B cell (primary cell): Measurements from ENCODE around the gene TMEM185A. TPM values are rescaled to one million over a fixed set of nuclear protein-coding genes. Genes with fewer than 3 reads are reported as not detected.

Source experiments
- ATAC-seq: fragments of 200-7000 bp; cut with Tn5 transposase; one replicate; pipeline ENCODE4 v1.10.0; 2021; ENCODE audit warnings: low read depth, mild to moderate bottlenecking, moderate number of reproducible peaks, moderate library complexity
- CTCF ChIA-PET: fragments of 350-600 bp; sonication (Branson Sonifier 250); formaldehyde crosslinking; loops from one replicate; lab custom pipeline; 2021; ENCODE audit warnings: antibody characterized with exemption, inconsistent platforms; lab: Charles Lee
- POLR2A ChIA-PET: fragments of 350-600 bp; sonication (Branson Sonifier 250); formaldehyde crosslinking; loops from one replicate; lab custom pipeline; 2021; ENCODE audit warnings: antibody characterized with exemption; lab: Charles Lee
- DNase-seq: peaks from one replicate; pipeline ENCODE4 v3.0.0; 2013
- H2AFZ ChIP-seq: 2 replicates; pipeline ENCODE4 v1.6.1; 2012; ENCODE audit warnings: mild to moderate bottlenecking, low read depth, low read length; ENCODE audit not compliant: insufficient read depth, poor library complexity, severe bottlenecking
- H3K27ac ChIP-seq, 2 donors: 1 replicate in 1 of 2; 2 replicates in 1 of 2; pipeline ENCODE4 v1.5.1; 2012 to 2013; ENCODE audit warnings: low read length in 2 of 2, mild to moderate bottlenecking in 2 of 2, moderate library complexity in 1 of 2
- H3K27me3 ChIP-seq, 4 experiments: fragments of 200-600 bp in 1 of 4; sonication (generic) in 1 of 4; replicated peaks in 1 of 4; 1 replicate in 2 of 4; 2 replicates in 2 of 4; pipeline versions ENCODE4 v1.6.1 to v1.7.0; 2013 to 2016; ENCODE audit warnings: low read length in 3 of 4, mild to moderate bottlenecking in 2 of 4, mixed read lengths in 1 of 4, moderate library complexity in 1 of 4; ENCODE audit not compliant: insufficient read depth in 4 of 4, control insufficient read depth in 3 of 4; ENCODE audit errors: control extremely low read depth in 1 of 4
- H3K36me3 ChIP-seq, 2 experiments: replicated peaks in 1 of 2; 1 replicate in 1 of 2; 2 replicates in 1 of 2; pipeline versions ENCODE4 v1.6.1 to v1.7.1; 2013; ENCODE audit warnings: low read length in 1 of 2; ENCODE audit not compliant: insufficient read depth in 2 of 2, control insufficient read depth in 1 of 2; ENCODE audit errors: control extremely low read depth in 1 of 2, extremely low read depth in 1 of 2
- H3K4me1 ChIP-seq, 2 donors: fragments of 200-600 bp in 1 of 2; sonication (generic) in 1 of 2; 1 replicate in 1 of 2; 2 replicates in 1 of 2; pipeline versions ENCODE4 v1.5.1 to v1.6.1; 2013 to 2017; ENCODE audit warnings: low read length in 2 of 2; ENCODE audit not compliant: control insufficient read depth in 2 of 2, insufficient read depth in 2 of 2
- H3K4me2 ChIP-seq: replicated peaks from 2 replicates; pipeline ENCODE3; 2012; ENCODE audit warnings: mild to moderate bottlenecking, low read depth, low read length; ENCODE audit not compliant: poor library complexity, severe bottlenecking
- H3K4me3 ChIP-seq, 5 experiments: fragments of 200-600 bp in 1 of 5; sonication (generic) in 1 of 5; 1 replicate in 3 of 5; 2 replicates in 2 of 5; pipeline versions ENCODE4 v1.5.1 to v1.7.0; 2011 to 2016; ENCODE audit warnings: low read length in 4 of 5, mild to moderate bottlenecking in 4 of 5, low read depth in 2 of 5, control low read depth in 1 of 5, moderate library complexity in 1 of 5; ENCODE audit not compliant: insufficient read depth in 1 of 5; ENCODE audit errors: control extremely low read depth in 1 of 5, extremely low read depth in 1 of 5
- H3K79me2 ChIP-seq: fragments of 200-600 bp; sonication (generic); one replicate; pipeline ENCODE4 v1.6.0; 2016; ENCODE audit warnings: low read length; ENCODE audit not compliant: control insufficient read depth, insufficient read depth
- H3K9ac ChIP-seq: fragments of 200-600 bp; sonication (generic); 2 replicates; pipeline ENCODE4 v1.6.1; 2017; ENCODE audit warnings: mild to moderate bottlenecking, low read length, moderate library complexity
- H3K9me3 ChIP-seq, 3 donors: one replicate each; pipeline versions ENCODE4 v1.6.1 to v1.7.1; 2013; ENCODE audit warnings: low read length in 2 of 3; ENCODE audit not compliant: control insufficient read depth in 2 of 3, insufficient read depth in 1 of 3; ENCODE audit errors: control extremely low read depth in 1 of 3
- H4K20me1 ChIP-seq: 2 replicates; pipeline ENCODE4 v1.6.0; 2012; ENCODE audit warnings: mild to moderate bottlenecking, low read length; ENCODE audit not compliant: insufficient read depth, control insufficient read depth, poor library complexity, severe bottlenecking
- H3K27ac Mint-ChIP-seq: one replicate; pipeline ENCODE4 v1.8.0; 2021; ENCODE audit warnings: mixed read lengths
- H3K27me3 Mint-ChIP-seq: one replicate; pipeline ENCODE4 v1.8.0; 2021; ENCODE audit warnings: mixed read lengths
- H3K4me1 Mint-ChIP-seq: one replicate; pipeline ENCODE4 v1.8.0; 2021; ENCODE audit warnings: mixed read lengths
- H3K4me3 Mint-ChIP-seq: one replicate; pipeline ENCODE4 v1.8.0; 2021; ENCODE audit warnings: mixed read lengths
- H3K9me3 Mint-ChIP-seq: one replicate; pipeline ENCODE4 v1.8.0; 2022; ENCODE audit warnings: mixed read lengths; ENCODE audit not compliant: insufficient read depth
- EZH2 ChIP-seq: IDR thresholded peaks from 2 replicates; pipeline ENCODE4 v1.6.1; 2012; ENCODE audit warnings: borderline replicate concordance, low read depth, mild to moderate bottlenecking, moderate library complexity, low read length; ENCODE audit not compliant: insufficient read depth, poor library complexity, severe bottlenecking
- WGBS: methylation state at CpG from one replicate; pipeline ENCODE4 v1.1.5; 2013; ENCODE audit warnings: missing lambda C conversion rate; ENCODE audit not compliant: insufficient coverage; 5-methylcytosine and 5-hydroxymethylcytosine counted together
- intact Hi-C: fragments of 100-400 bp; cut with micrococcal nuclease; formaldehyde crosslinking; loops from one replicate; pipeline ENCODE4 v1.10.0; 2022
- polyA plus RNA-seq: library from polyadenylated mRNA; depleted of rRNA; stranded (reverse); fragments of >200 nt; gene quantifications from 2 replicates; pipeline ENCODE4 v1.2.3, GENCODE V29; 2012
- total RNA-seq, 2 donors: library from RNA; stranded (reverse); fragments of 120-200 nt in 1 of 2; gene quantifications; 1 replicate in 1 of 2; 2 replicates in 1 of 2; pipeline versions ENCODE4 v1.2.3 to v1.2.4, GENCODE V29; 2013 to 2022
- TF ChIP-seq, protein P1 (sequence below): fragments of 200-600 bp; IDR thresholded peaks from one replicate; pipeline ENCODE4 v1.8.0; 2022; ENCODE audit warnings: antibody characterized with exemption, mild to moderate bottlenecking

The TMEM185A gene
- total and polyA plus RNA-seq, 2 donors (not counting 1 experiment from before 2014, with no cell fraction given) = 17.8 to 28.6 TPM

DNA sequence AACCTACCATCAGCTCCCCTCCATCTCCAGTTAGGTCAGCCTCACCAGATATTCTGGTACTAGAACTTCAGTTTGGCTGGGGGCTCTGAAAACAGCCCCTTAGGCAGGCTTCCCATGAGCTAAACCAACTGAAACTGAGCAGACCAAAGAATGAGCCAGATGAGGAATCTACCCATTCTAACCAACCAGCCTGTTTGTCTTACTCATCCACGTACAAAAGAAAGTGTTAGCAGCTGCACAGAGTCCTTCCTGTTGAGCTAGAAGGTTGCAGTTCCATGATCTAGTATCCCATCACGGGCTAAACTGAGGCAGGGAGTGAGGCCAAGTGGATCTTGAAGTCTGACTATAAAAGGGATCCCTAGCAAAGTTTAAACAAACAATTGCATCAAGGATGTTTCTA lies 61.8 kb downstream of the TMEM185A start:
- peaks cover 13% of the 10 kb centered on the region for H3K27me3 Mint-ChIP-seq
- no peaks in the 10 kb centered on the region for H3K9me3 Mint-ChIP-seq
- intact Hi-C loops = no loop called here
- H3K4me1 Mint-ChIP-seq = no peaks in the 10 kb centered on the region
- WGBS = no CpG with 5 or more reads among the region's 2 CpGs
- no peak overlapping the region for H3K27ac Mint-ChIP-seq
- ATAC-seq (no peak), DNase-seq (no peak)
- no peak overlapping the region for H2AFZ ChIP-seq
- CTCF ChIA-PET = no interaction called here
- TF ChIP-seq, protein P1, sequence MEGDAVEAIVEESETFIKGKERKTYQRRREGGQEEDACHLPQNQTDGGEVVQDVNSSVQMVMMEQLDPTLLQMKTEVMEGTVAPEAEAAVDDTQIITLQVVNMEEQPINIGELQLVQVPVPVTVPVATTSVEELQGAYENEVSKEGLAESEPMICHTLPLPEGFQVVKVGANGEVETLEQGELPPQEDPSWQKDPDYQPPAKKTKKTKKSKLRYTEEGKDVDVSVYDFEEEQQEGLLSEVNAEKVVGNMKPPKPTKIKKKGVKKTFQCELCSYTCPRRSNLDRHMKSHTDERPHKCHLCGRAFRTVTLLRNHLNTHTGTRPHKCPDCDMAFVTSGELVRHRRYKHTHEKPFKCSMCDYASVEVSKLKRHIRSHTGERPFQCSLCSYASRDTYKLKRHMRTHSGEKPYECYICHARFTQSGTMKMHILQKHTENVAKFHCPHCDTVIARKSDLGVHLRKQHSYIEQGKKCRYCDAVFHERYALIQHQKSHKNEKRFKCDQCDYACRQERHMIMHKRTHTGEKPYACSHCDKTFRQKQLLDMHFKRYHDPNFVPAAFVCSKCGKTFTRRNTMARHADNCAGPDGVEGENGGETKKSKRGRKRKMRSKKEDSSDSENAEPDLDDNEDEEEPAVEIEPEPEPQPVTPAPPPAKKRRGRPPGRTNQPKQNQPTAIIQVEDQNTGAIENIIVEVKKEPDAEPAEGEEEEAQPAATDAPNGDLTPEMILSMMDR = no peak
- TF ChIP-seq EZH2 = no peak
- H3K27ac ChIP-seq = no peak overlapping the region
- H3K4me2 ChIP-seq = no peak overlapping the region
- H3K27me3 ChIP-seq = no peaks in the 10 kb centered on the region
- H4K20me1 ChIP-seq = no peaks in the 10 kb centered on the region
- no peak overlapping the region for H3K9ac ChIP-seq
- H3K79me2 ChIP-seq = no peaks in the 10 kb centered on the region
- POLR2A ChIA-PET = no interaction called here
- no peak overlapping the region for H3K4me3 ChIP-seq
- no peak overlapping the region for H3K4me3 Mint-ChIP-seq
- H3K9me3 ChIP-seq = no peaks in the 10 kb centered on the region
- no peaks in the 10 kb centered on the region for H3K36me3 ChIP-seq
- H3K4me1 ChIP-seq = no peaks in the 10 kb centered on the region

DNA sequence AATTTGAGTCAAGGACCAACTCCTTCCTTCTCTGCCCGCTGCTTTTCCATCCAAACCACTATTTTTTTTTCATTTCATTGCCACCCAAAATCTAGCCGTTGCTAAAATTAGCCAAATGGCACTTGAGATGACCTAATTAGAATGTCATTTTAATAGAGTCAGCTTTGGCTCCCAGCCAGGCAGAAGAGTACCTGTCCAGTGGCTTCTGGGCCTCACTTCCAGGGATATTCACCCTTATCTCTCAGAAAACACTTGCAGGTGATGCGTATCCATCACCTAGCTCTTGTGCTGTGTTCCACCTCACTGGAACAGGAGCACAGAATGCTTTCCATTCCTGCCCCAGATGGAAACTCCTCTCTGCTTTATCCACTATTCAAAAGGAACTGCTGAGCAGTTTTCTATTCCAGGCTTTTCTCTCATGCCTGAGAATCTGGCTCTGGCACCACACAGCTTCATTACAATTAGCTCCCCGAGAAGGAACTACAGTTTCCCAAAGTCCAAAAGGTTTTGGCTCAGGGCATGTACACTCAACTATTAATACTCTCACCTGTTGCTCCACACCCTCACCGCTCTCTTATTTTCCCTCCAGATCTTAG lies 62.8 kb downstream of the TMEM185A start:
- Histone ChIP-seq H3K36me3 (no peaks in the 10 kb centered on the region), H3K4me3 (no peak overlapping the region), H3K79me2 (no peaks in the 10 kb centered on the region), H3K9ac (no peak overlapping the region), H3K27me3 (no peaks in the 10 kb centered on the region), H4K20me1 (no peaks in the 10 kb centered on the region), H3K4me1 (no peaks in the 10 kb centered on the region), H3K27ac (no peak overlapping the region), H3K9me3 (no peaks in the 10 kb centered on the region), H2AFZ (no peak overlapping the region), H3K4me2 (no peak overlapping the region)
- no peaks in the 10 kb centered on the region for H3K4me1 Mint-ChIP-seq
- H3K27ac Mint-ChIP-seq = no peak overlapping the region
- no peak for TF ChIP-seq EZH2
- TF ChIP-seq, protein P1 = no peak
- ATAC-seq = no peak
- no peak overlapping the region for H3K4me3 Mint-ChIP-seq
- ChIA-PET POLR2A (no interaction called here), CTCF (interaction anchor here (0.8 kb wide), 1 partner anchor 41 kb away, joined by 3 read pairs; no protein-coding TSS in a partner anchor)
- no peaks in the 10 kb centered on the region for H3K9me3 Mint-ChIP-seq
- no peak for DNase-seq
- peaks cover 13% of the 10 kb centered on the region for H3K27me3 Mint-ChIP-seq
- intact Hi-C loops = no loop called here
- 100% methylated on average over 1 of the region's 5 CpGs for WGBS
